Skeletal muscle cell (primary cell): ENCODE measurements around the gene PLET1.

Experiments used
- DNase-seq: peaks from one replicate; pipeline ENCODE4 v3.0.0-alpha.2; 2010; ENCODE audit warnings: low read depth
- H3K4me3 ChIP-seq: 2 replicates; pipeline ENCODE4 v1.5.1; 2011; ENCODE audit warnings: low read depth, mild to moderate bottlenecking, control low read depth, low read length, moderate library complexity

Gene PLET1

GRCh38 chr11:112253605-112254242, 6.9 kb downstream of the PLET1 start:
- no peak for DNase-seq
- H3K4me3 ChIP-seq = no peak overlapping the region

GRCh38 chr11:112249871-112250610, 10.6 kb downstream of the PLET1 start:
- DNase-seq = no peak
- H3K4me3 ChIP-seq = no peak overlapping the region

GRCh38 chr11:112248201-112248600, 12.5 kb downstream of the PLET1 start:
- peak; percentile 57 for DNase-seq
- no peak overlapping the region for H3K4me3 ChIP-seq

GRCh38 chr11:112247201-112247600, 13.5 kb downstream of the PLET1 start:
- no peak for DNase-seq
- H3K4me3 ChIP-seq = no peak overlapping the region

GRCh38 chr11:112241486-112241885, 19.2 kb downstream of the PLET1 start:
- H3K4me3 ChIP-seq = no peak overlapping the region
- DNase-seq = no peak

- no peak for DNase-seq
- H3K4me3 ChIP-seq = no peak overlapping the region
These were observed 22.6 kb downstream of the PLET1 start for GRCh38 chr11:112238041-112238440.

GRCh38 chr11:112237451-112237850, 23.2 kb downstream of the PLET1 start:
- no peak overlapping the region for H3K4me3 ChIP-seq
- no peak for DNase-seq

- no peak for DNase-seq
- H3K4me3 ChIP-seq = no peak overlapping the region
These were observed 24.8 kb downstream of the PLET1 start for GRCh38 chr11:112235750-112236390.

- no peak overlapping the region for H3K4me3 ChIP-seq
- no peak for DNase-seq
These were observed 28.7 kb downstream of the PLET1 start for GRCh38 chr11:112231952-112232351.

GRCh38 chr11:112229746-112230433, 30.8 kb downstream of the PLET1 start:
- no peak for DNase-seq
- H3K4me3 ChIP-seq = no peak overlapping the region

GRCh38 chr11:112229159-112229558, 31.5 kb downstream of the PLET1 start:
- H3K4me3 ChIP-seq = no peak overlapping the region
- no peak for DNase-seq

GRCh38 chr11:112228706-112229105, 32.0 kb downstream of the PLET1 start:
- no peak for DNase-seq
- H3K4me3 ChIP-seq = no peak overlapping the region

GRCh38 chr11:112227471-112227870, 33.2 kb downstream of the PLET1 start:
- no peak for DNase-seq
- H3K4me3 ChIP-seq = peak overlapping the region; percentile 83

- DNase-seq = no peak
- peak overlapping the region; percentile 83 for H3K4me3 ChIP-seq
These were observed 33.7 kb downstream of the PLET1 start for GRCh38 chr11:112226831-112227401.

GRCh38 chr11:112226062-112226830, 34.4 kb downstream of the PLET1 start, which contains the start of gene PTS:
Gene PTS (plus strand): TSS chr11:112226428. CDS start chr11:112226444, 16 bp downstream.
- DNase-seq = no peak
- H3K4me3 ChIP-seq = peak within 1 kb of the TSS; percentile 83

GRCh38 chr11:112225753-112226061, 35.0 kb downstream of the PLET1 start:
- DNase-seq = no peak
- H3K4me3 ChIP-seq = peak overlapping the region; percentile 83

GRCh38 chr11:112223754-112224532, 36.7 kb downstream of the PLET1 start:
- DNase-seq = no peak
- H3K4me3 ChIP-seq = no peak overlapping the region

GRCh38 chr11:112223121-112223520, 37.5 kb downstream of the PLET1 start:
- H3K4me3 ChIP-seq = no peak overlapping the region
- no peak for DNase-seq
